SK-N-SH (cell line): ENCODE results near the gene SPATA18. TPM values are rescaled to one million over a fixed set of nuclear protein-coding genes. Genes with fewer than 3 reads are reported as not detected.

Experiments used
- CTCF ChIA-PET: fragments of 300-600, 350-600 bp; formaldehyde crosslinking; extraction: SDS; loops from one replicate; lab custom pipeline; 2021; lab: Yijun Ruan, JAX
- POLR2A ChIA-PET: fragments of 350-600 bp; sonication (Branson Sonifier 250); formaldehyde crosslinking; extraction: SDS; loops from one replicate; lab custom pipeline; 2020; ENCODE audit warnings: antibody characterized with exemption, inconsistent platforms; lab: Yijun Ruan, JAX
- DNase-seq: peaks from one replicate; pipeline ENCODE4 v3.0.0; 2012
- H2AFZ ChIP-seq: fragments of 200-600 bp; sonication (generic); 2 replicates; pipeline ENCODE4 v1.8.1; 2016; ENCODE audit warnings: antibody characterized with exemption, mild to moderate bottlenecking, low read depth
- H3F3A ChIP-seq: fragments of 200-600 bp; sonication (generic); replicated peaks from 2 replicates; pipeline ENCODE3; 2016; ENCODE audit warnings: antibody characterized with exemption, mild to moderate bottlenecking; ENCODE audit not compliant: insufficient read depth
- H3K27ac ChIP-seq, 2 experiments: fragments of 200-500 bp in 1 of 2; fragments of 200-600 bp in 1 of 2; sonication (Bioruptor generic) in 1 of 2; sonication (generic), shearing (Covaris generic) in 1 of 2; 2 replicates each; pipeline versions ENCODE4 v1.5.1 to v1.6.1; 2014 to 2016; ENCODE audit warnings: low read depth in 2 of 2, inconsistent platforms in 1 of 2, low read length in 1 of 2, mild to moderate bottlenecking in 1 of 2, mixed read lengths in 1 of 2
- H3K27me3 ChIP-seq: fragments of 200-600 bp; sonication (generic), shearing (Covaris generic); 2 replicates; pipeline ENCODE4 v1.6.1; 2016; ENCODE audit warnings: mixed run types; ENCODE audit not compliant: insufficient read depth
- H3K36me3 ChIP-seq, 2 experiments: fragments of 200-500 bp in 1 of 2; fragments of 200-600 bp in 1 of 2; sonication (Bioruptor generic) in 1 of 2; sonication (generic) in 1 of 2; replicated peaks in 1 of 2; 2 replicates each; pipeline versions ENCODE3 to v1.5.1; 2014 to 2016; ENCODE audit warnings: low read length in 1 of 2, mild to moderate bottlenecking in 1 of 2; ENCODE audit not compliant: insufficient read depth in 2 of 2, control insufficient read depth in 1 of 2
- H3K4me1 ChIP-seq, 2 experiments: fragments of 200-500 bp in 1 of 2; fragments of 200-600 bp in 1 of 2; sonication (Bioruptor generic) in 1 of 2; sonication (generic), shearing (Covaris generic) in 1 of 2; 2 replicates each; pipeline versions ENCODE4 v1.5.1 to v1.6.1; 2014 to 2016; ENCODE audit warnings: low read depth in 1 of 2, low read length in 1 of 2, mixed run types in 1 of 2; ENCODE audit not compliant: insufficient read depth in 2 of 2, control insufficient read depth in 1 of 2
- H3K4me2 ChIP-seq: fragments of 200-600 bp; sonication (generic), shearing (Covaris generic); 2 replicates; pipeline ENCODE4 v1.6.1; 2017; ENCODE audit warnings: mixed run types
- H3K4me3 ChIP-seq, 2 experiments: fragments of 200-500 bp in 1 of 2; fragments of 200-600 bp in 1 of 2; sonication (Bioruptor generic) in 1 of 2; sonication (generic), shearing (Covaris generic) in 1 of 2; 2 replicates each; pipeline versions ENCODE4 v1.5.1 to v1.8.1; 2014 to 2016; ENCODE audit warnings: low read depth in 2 of 2, inconsistent platforms in 1 of 2, low read length in 1 of 2, mild to moderate bottlenecking in 1 of 2, mixed read lengths in 1 of 2, moderate library complexity in 1 of 2
- H3K79me2 ChIP-seq: fragments of 200-600 bp; sonication (generic); 2 replicates; pipeline ENCODE4 v1.8.1; 2017; ENCODE audit warnings: mild to moderate bottlenecking; ENCODE audit not compliant: insufficient read depth
- H3K9ac ChIP-seq: fragments of 200-600 bp; sonication (generic); 2 replicates; pipeline ENCODE4 v1.6.1; 2017; ENCODE audit warnings: mixed run types
- H3K9me2 ChIP-seq: fragments of 200-600 bp; sonication (generic); 2 replicates; pipeline ENCODE4 v1.6.1; 2017; ENCODE audit warnings: mixed run types
- H3K9me3 ChIP-seq: fragments of 200-600 bp; sonication (generic); 2 replicates; pipeline ENCODE4 v1.6.1; 2017; ENCODE audit warnings: mixed run types, mild to moderate bottlenecking, moderate library complexity
- H4K20me1 ChIP-seq: fragments of 200-600 bp; sonication (generic); 2 replicates; pipeline ENCODE4 v1.6.1; 2017; ENCODE audit warnings: mild to moderate bottlenecking, mixed run types; ENCODE audit not compliant: insufficient read depth
- CHD2 ChIP-seq: fragments of 150-350 bp; IDR thresholded peaks from 2 replicates; pipeline ENCODE4 v1.6.1; 2018; ENCODE audit warnings: low read length; ENCODE audit not compliant: partially characterized antibody
- CTCF ChIP-seq: fragments of 200-600 bp; sonication (generic); IDR thresholded peaks from 2 replicates; pipeline ENCODE4 v1.6.1; 2017; ENCODE audit warnings: antibody characterized with exemption, mild to moderate bottlenecking, moderate library complexity
- ELF1 ChIP-seq: IDR thresholded peaks from 2 replicates; pipeline ENCODE4 v1.4.0; 2012
- FOSL2 ChIP-seq: IDR thresholded peaks from 2 replicates; pipeline ENCODE4 v1.4.0; 2012; ENCODE audit warnings: low read depth, mild to moderate bottlenecking, moderate library complexity, borderline replicate concordance
- FOXM1 ChIP-seq: IDR thresholded peaks from 2 replicates; pipeline ENCODE4 v1.4.0; 2012; ENCODE audit warnings: low read depth, mild to moderate bottlenecking
- GATA2 ChIP-seq: sonication (generic); formaldehyde crosslinking; IDR thresholded peaks from 2 replicates; pipeline ENCODE4 v1.5.0; 2020; ENCODE audit warnings: mild to moderate bottlenecking, missing genetic modification reagents
- IRF3 ChIP-seq: fragments of 150-350 bp; IDR thresholded peaks from 2 replicates; pipeline ENCODE4 v1.6.1; 2016; ENCODE audit warnings: mild to moderate bottlenecking, low read depth, low read length
- MEF2A ChIP-seq: IDR thresholded peaks from 2 replicates; pipeline ENCODE4 v1.4.0; 2012; ENCODE audit warnings: low read depth, borderline replicate concordance
- MXI1 ChIP-seq: IDR thresholded peaks from 2 replicates; pipeline ENCODE4 v1.6.1; 2012; ENCODE audit warnings: mild to moderate bottlenecking, low read depth, low read length, improper control_type of control experiment
- RCOR1 ChIP-seq: fragments of 150-350 bp; IDR thresholded peaks from 2 replicates; pipeline ENCODE4 v1.6.1; 2017; ENCODE audit warnings: antibody characterized with exemption, low read length
- TEAD4 ChIP-seq: IDR thresholded peaks from 2 replicates; pipeline ENCODE4 v1.4.0; 2012; ENCODE audit warnings: mild to moderate bottlenecking, borderline replicate concordance; ENCODE audit not compliant: insufficient read depth
- USF2 ChIP-seq: fragments of 150-350 bp; IDR thresholded peaks from 2 replicates; pipeline ENCODE4 v1.6.1; 2017; ENCODE audit warnings: antibody characterized with exemption, low read length, low read depth, borderline replicate concordance
- WGBS: methylation state at CpG from one replicate; pipeline ENCODE4 v1.1.6; 2017; ENCODE audit warnings: low lambda C conversion rate; 5-methylcytosine and 5-hydroxymethylcytosine counted together
- polyA plus RNA-seq, 3 experiments: library from polyadenylated mRNA; depleted of rRNA; stranded (reverse); fragments of >200 nt; gene quantifications; 2 replicates each; pipeline ENCODE4 v1.2.3, GENCODE V29; 2012

SPATA18 gene
- polyA plus RNA-seq, 1 of the 3 experiments (the other 2 are of a cell fraction), result 1.2 TPM

- no peaks in the 10 kb centered on the region for H3K9me2 ChIP-seq
- no peak overlapping the region for H3K4me3 ChIP-seq
- 40% methylated on average over 1 of the region's 1 CpG for WGBS
- ChIA-PET CTCF (interaction anchor here (1.7 to 1.9 kb wide), 2 partner anchors 8 to 13 kb away, joined by 7 read pairs; no protein-coding TSS in a partner anchor), POLR2A (no interaction called here)
- no peak overlapping the region for H3K27ac ChIP-seq
- H3K36me3 ChIP-seq, result no peaks in the 10 kb centered on the region
- no peaks in the 10 kb centered on the region for H3F3A ChIP-seq
- H3K4me1 ChIP-seq, result peaks cover 0 to 4% of the 10 kb centered on the region in 2 experiments; a peak in 1 of 4 replicates
- DNase-seq, result no peak
- H3K27me3 ChIP-seq, result no peaks in the 10 kb centered on the region
- H2AFZ ChIP-seq, result no peak overlapping the region
- H3K9ac ChIP-seq, result no peak overlapping the region
- H3K79me2 ChIP-seq, result no peaks in the 10 kb centered on the region
- no peaks in the 10 kb centered on the region for H4K20me1 ChIP-seq
- TF ChIP-seq ELF1, result no peak
- TF ChIP-seq GATA2 (CRISPR knock-in tag), result peak; percentile 14; the same call in 1 of the 2 replicates
- no peak for TF ChIP-seq MEF2A
- no peak for TF ChIP-seq IRF3
- no peak for TF ChIP-seq TEAD4
- H3K9me3 ChIP-seq, result no peaks in the 10 kb centered on the region
- no peak overlapping the region for H3K4me2 ChIP-seq
Measured at GRCh38 chr4:52095374-52095773, 44.3 kb downstream of the SPATA18 start.

- no peak overlapping the region for H2AFZ ChIP-seq
- no peak overlapping the region for H3K4me3 ChIP-seq
- no peaks in the 10 kb centered on the region for H3K79me2 ChIP-seq
- H3K9me3 ChIP-seq, result no peaks in the 10 kb centered on the region
- ChIA-PET POLR2A (no interaction called here), CTCF (interaction anchor here (1.1 to 1.7 kb wide), 2 partner anchors 11 to 12 kb away, joined by 3 to 7 read pairs; no protein-coding TSS in a partner anchor)
- no peaks in the 10 kb centered on the region for H4K20me1 ChIP-seq
- H3K4me1 ChIP-seq, result peaks cover 0 to 4% of the 10 kb centered on the region in 2 experiments; a peak in 1 of 4 replicates
- no peak overlapping the region for H3K27ac ChIP-seq
- H3K9me2 ChIP-seq, result no peaks in the 10 kb centered on the region
- no peaks in the 10 kb centered on the region for H3K36me3 ChIP-seq
- H3F3A ChIP-seq, result no peaks in the 10 kb centered on the region
- no peak overlapping the region for H3K4me2 ChIP-seq
- H3K9ac ChIP-seq, result no peak overlapping the region
- H3K27me3 ChIP-seq, result no peaks in the 10 kb centered on the region
- no peak for DNase-seq
- TF ChIP-seq USF2 (no peak), CTCF (no peak), FOXM1 (no peak), MXI1 (no peak), FOSL2 (no peak), CHD2 (no peak), RCOR1 (no peak)
Measured at GRCh38 chr4:52096048-52096447, 44.9 kb downstream of the SPATA18 start.
